Panc1 (cell line): ENCODE measurements around the gene SYTL1. TPM values are rescaled to one million over a fixed set of nuclear protein-coding genes. Genes with fewer than 3 reads are reported as not detected.

Experiments used
- ATAC-seq: fragments of 200-7000 bp; cut with Tn5 transposase; 2 replicates; pipeline ENCODE4 v1.9.1; 2020; ENCODE audit warnings: mild to moderate bottlenecking, moderate library complexity
- BruUV-seq: library from RNA; stranded (reverse); fragments of 400-500 nt; replicated peaks from 2 replicates; lab custom pipeline; 2021; lab: Mats Ljungman, UMichigan
- CTCF ChIA-PET: fragments of 300-600 bp; sonication (Branson Sonifier 250); formaldehyde crosslinking; loops from one replicate; lab custom pipeline; 2022; ENCODE audit warnings: antibody characterized with exemption; lab: Charles Lee
- POLR2A ChIA-PET: fragments of 300-600 bp; sonication (Branson Sonifier 250); formaldehyde crosslinking; loops from one replicate; lab custom pipeline; 2022; ENCODE audit warnings: antibody characterized with exemption; lab: Charles Lee
- DNase-seq: peaks from one replicate; pipeline ENCODE4 v3.0.0-alpha.2; 2010; ENCODE audit warnings: low read depth, low spot score
- H3K27ac ChIP-seq: 2 replicates; pipeline ENCODE4 v1.5.1; 2011; ENCODE audit warnings: mild to moderate bottlenecking, low read length, inconsistent platforms
- H3K27me3 ChIP-seq: fragments of 200-500 bp; sonication (Bioruptor generic); 2 replicates; pipeline ENCODE4 v1.6.0; 2014; ENCODE audit warnings: low read length, inconsistent platforms; ENCODE audit not compliant: control insufficient read depth, insufficient read depth
- H3K36me3 ChIP-seq: fragments of 200-500 bp; sonication (Bioruptor generic); 2 replicates; pipeline ENCODE4 v1.5.1; 2014; ENCODE audit warnings: inconsistent platforms, mild to moderate bottlenecking, low read length, moderate library complexity; ENCODE audit not compliant: control insufficient read depth, insufficient read depth
- H3K4me1 ChIP-seq: 2 replicates; pipeline ENCODE4 v1.5.1; 2011; ENCODE audit warnings: inconsistent platforms, mild to moderate bottlenecking, low read length, moderate library complexity; ENCODE audit not compliant: control insufficient read depth, insufficient read depth
- H3K4me3 ChIP-seq, 2 experiments: 2 replicates each; pipeline ENCODE4 v1.5.1; 2011 to 2012; ENCODE audit warnings: low read depth in 2 of 2, low read length in 2 of 2, mild to moderate bottlenecking in 2 of 2, inconsistent platforms in 1 of 2, moderate library complexity in 1 of 2
- H3K9me3 ChIP-seq: fragments of 200-500 bp; sonication (Bioruptor generic); 2 replicates; pipeline ENCODE4 v1.5.1; 2014; ENCODE audit warnings: low read depth, mild to moderate bottlenecking, inconsistent platforms, low read length, moderate library complexity; ENCODE audit not compliant: control insufficient read depth, insufficient read depth
- POLR2AphosphoS5 ChIP-seq: IDR thresholded peaks from 2 replicates; pipeline ENCODE4 v1.6.1; 2012; ENCODE audit warnings: mild to moderate bottlenecking, low read depth, low read length, moderate library complexity
- SIN3A ChIP-seq: IDR thresholded peaks from 2 replicates; pipeline ENCODE4 v1.6.1; 2012; ENCODE audit warnings: low read depth, mild to moderate bottlenecking, low read length, moderate library complexity, borderline replicate concordance; ENCODE audit not compliant: insufficient read depth
- TCF7L2 ChIP-seq: IDR thresholded peaks from 2 replicates; pipeline ENCODE4 v1.6.1; 2011; ENCODE audit warnings: mild to moderate bottlenecking, low read depth, low read length, inconsistent platforms
- in situ Hi-C: cut with HindIII; loops from 2 replicates; pipeline ENCODE4 v1.10.0; 2016; ENCODE audit warnings: low sequenced_read_pairs, low pct_unique_long_range_greater_than_20kb
- intact Hi-C: fragments of 100-400 bp; cut with micrococcal nuclease; formaldehyde crosslinking; loops from one replicate; pipeline ENCODE4 v1.10.0; 2022; ENCODE audit not compliant: unreplicated experiment
- total RNA-seq: library from RNA; stranded (reverse); gene quantifications from one replicate; pipeline ENCODE4 v1.2.1, GENCODE V29; 2021; ENCODE audit not compliant: unreplicated experiment
- TF ChIP-seq, protein P1 (sequence below): fragments of 450-650 bp; IDR thresholded peaks from 2 replicates; pipeline ENCODE4 v1.5.1; 2017; ENCODE audit warnings: mild to moderate bottlenecking
- TF ChIP-seq, protein P2 (sequence below), 2 experiments: IDR thresholded peaks; 2 replicates each; pipeline ENCODE4 v1.6.1; 2011 to 2012; ENCODE audit warnings: low read depth in 2 of 2, control low read depth in 1 of 2, low read length in 1 of 2, mild to moderate bottlenecking in 1 of 2, moderate library complexity in 1 of 2; ENCODE audit not compliant: insufficient read depth in 1 of 2

The SYTL1 gene
- total RNA-seq, 1 experiment from 2014 or later: 2.4 TPM

DNA sequence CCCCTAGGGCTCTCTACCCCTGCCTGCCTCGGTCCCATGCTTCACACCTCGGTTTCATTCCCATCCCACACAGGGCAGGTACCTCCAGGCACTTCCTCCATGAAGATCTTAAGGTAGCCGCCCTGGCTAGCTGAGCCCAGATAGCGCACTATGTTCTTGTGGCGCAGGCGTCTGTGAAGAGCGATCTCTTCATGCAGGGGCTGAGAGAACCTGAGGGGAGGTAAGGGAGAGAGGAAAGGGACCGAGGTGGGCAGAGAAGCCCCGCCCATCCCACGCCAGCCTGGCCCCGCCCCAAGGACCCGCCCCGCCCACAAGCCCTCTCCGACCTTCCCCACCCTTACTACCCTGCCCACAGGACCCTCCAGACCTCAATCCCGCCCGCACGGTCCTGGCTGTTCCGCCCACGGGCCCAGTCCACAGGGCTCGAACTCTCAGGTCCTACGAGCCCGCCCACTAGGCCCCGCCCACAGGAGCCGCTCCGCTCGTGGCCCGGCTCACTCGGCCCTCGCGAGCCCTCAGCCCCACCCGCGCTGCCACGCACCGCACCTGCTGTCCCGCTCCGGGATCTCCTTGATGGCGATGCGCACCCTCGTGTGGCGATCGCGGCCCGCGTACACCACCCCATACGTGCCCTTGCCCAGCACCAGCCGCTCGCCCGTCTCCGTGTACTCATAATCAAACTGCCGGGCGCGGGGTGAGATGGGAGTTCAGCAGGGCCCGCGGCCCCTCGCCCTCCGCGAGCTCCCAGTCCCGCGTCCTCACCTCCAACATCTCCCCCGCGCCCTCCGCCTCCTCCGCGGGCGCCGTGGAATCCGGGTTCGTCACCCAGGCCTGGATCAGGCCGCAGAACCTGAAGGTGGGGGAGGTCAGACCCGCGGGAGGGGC lies 18.6 kb downstream of the SYTL1 start:
- intact Hi-C loops: no loop called here
- TF ChIP-seq, protein P1, sequence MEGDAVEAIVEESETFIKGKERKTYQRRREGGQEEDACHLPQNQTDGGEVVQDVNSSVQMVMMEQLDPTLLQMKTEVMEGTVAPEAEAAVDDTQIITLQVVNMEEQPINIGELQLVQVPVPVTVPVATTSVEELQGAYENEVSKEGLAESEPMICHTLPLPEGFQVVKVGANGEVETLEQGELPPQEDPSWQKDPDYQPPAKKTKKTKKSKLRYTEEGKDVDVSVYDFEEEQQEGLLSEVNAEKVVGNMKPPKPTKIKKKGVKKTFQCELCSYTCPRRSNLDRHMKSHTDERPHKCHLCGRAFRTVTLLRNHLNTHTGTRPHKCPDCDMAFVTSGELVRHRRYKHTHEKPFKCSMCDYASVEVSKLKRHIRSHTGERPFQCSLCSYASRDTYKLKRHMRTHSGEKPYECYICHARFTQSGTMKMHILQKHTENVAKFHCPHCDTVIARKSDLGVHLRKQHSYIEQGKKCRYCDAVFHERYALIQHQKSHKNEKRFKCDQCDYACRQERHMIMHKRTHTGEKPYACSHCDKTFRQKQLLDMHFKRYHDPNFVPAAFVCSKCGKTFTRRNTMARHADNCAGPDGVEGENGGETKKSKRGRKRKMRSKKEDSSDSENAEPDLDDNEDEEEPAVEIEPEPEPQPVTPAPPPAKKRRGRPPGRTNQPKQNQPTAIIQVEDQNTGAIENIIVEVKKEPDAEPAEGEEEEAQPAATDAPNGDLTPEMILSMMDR: no peak
- TF ChIP-seq, protein P2, sequence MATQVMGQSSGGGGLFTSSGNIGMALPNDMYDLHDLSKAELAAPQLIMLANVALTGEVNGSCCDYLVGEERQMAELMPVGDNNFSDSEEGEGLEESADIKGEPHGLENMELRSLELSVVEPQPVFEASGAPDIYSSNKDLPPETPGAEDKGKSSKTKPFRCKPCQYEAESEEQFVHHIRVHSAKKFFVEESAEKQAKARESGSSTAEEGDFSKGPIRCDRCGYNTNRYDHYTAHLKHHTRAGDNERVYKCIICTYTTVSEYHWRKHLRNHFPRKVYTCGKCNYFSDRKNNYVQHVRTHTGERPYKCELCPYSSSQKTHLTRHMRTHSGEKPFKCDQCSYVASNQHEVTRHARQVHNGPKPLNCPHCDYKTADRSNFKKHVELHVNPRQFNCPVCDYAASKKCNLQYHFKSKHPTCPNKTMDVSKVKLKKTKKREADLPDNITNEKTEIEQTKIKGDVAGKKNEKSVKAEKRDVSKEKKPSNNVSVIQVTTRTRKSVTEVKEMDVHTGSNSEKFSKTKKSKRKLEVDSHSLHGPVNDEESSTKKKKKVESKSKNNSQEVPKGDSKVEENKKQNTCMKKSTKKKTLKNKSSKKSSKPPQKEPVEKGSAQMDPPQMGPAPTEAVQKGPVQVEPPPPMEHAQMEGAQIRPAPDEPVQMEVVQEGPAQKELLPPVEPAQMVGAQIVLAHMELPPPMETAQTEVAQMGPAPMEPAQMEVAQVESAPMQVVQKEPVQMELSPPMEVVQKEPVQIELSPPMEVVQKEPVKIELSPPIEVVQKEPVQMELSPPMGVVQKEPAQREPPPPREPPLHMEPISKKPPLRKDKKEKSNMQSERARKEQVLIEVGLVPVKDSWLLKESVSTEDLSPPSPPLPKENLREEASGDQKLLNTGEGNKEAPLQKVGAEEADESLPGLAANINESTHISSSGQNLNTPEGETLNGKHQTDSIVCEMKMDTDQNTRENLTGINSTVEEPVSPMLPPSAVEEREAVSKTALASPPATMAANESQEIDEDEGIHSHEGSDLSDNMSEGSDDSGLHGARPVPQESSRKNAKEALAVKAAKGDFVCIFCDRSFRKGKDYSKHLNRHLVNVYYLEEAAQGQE (IDR thresholded peaks at IDR 0.05; ENCODE audit: insufficient read depth in 1 of 2, low read depth in 2 of 2, low read length in 1 of 2): no peak
- TF ChIP-seq SIN3A (no peak), TCF7L2 (no peak), POLR2AphosphoS5 (no peak)
- DNase-seq: no peak
- H3K36me3 ChIP-seq: no peaks in the 10 kb centered on the region; the same call in 1 of the 2 replicates
- no TSS peak for BruUV-seq
- peaks cover 7% of the 10 kb centered on the region for H3K4me1 ChIP-seq
- ChIA-PET POLR2A (no interaction called here), CTCF (no interaction called here)
- H3K4me3 ChIP-seq: no peak overlapping the region
- in situ Hi-C loops: no loop called here
- no peak for ATAC-seq
- no peaks in the 10 kb centered on the region for H3K9me3 ChIP-seq
- no peak overlapping the region for H3K27ac ChIP-seq
- no peaks in the 10 kb centered on the region for H3K27me3 ChIP-seq

DNA sequence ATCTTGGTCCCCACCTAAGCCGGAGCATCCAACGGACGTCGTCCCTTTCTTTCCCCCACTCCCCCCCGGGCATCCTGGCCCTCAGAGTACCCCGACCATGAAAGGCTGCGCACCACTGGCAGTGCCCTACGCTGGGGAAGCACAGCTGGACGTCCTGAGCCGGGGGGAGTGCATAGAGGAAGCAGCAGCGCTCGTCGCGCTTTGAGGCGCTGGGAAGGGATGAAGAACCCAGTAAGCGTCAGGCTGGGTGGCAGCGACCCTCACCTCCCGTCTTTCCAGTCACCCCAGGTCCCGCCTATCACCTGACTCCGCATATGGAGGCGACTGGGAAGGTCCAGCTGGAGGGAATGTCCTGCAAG lies 19.2 kb downstream of the SYTL1 start:
- TF ChIP-seq TCF7L2 (no peak), POLR2AphosphoS5 (no peak), SIN3A (no peak)
- TF ChIP-seq, protein P2 (IDR thresholded peaks at IDR 0.05; ENCODE audit: insufficient read depth in 1 of 2, low read depth in 2 of 2, low read length in 1 of 2): no peak
- TF ChIP-seq, protein P1: no peak
- Histone ChIP-seq H3K27me3 (no peaks in the 10 kb centered on the region), H3K9me3 (no peaks in the 10 kb centered on the region), H3K4me3 (no peak overlapping the region), H3K4me1 (peaks cover 7% of the 10 kb centered on the region), H3K27ac (no peak overlapping the region), H3K36me3 (no peaks in the 10 kb centered on the region; the same call in 1 of the 2 replicates)
- in situ Hi-C loops (no loop called here), intact Hi-C loops (no loop called here)
- no TSS peak for BruUV-seq
- ATAC-seq (no peak), DNase-seq (no peak)
- ChIA-PET CTCF (no interaction called here), POLR2A (no interaction called here)
